T follicular helper cell (primary cell): ENCODE measurements around the gene TRAF1.

Source experiments
- DNase-seq: peaks from one replicate; pipeline ENCODE4 v3.0.0-alpha.2; 2020; ENCODE audit warnings: low read depth

Gene TRAF1

DNA sequence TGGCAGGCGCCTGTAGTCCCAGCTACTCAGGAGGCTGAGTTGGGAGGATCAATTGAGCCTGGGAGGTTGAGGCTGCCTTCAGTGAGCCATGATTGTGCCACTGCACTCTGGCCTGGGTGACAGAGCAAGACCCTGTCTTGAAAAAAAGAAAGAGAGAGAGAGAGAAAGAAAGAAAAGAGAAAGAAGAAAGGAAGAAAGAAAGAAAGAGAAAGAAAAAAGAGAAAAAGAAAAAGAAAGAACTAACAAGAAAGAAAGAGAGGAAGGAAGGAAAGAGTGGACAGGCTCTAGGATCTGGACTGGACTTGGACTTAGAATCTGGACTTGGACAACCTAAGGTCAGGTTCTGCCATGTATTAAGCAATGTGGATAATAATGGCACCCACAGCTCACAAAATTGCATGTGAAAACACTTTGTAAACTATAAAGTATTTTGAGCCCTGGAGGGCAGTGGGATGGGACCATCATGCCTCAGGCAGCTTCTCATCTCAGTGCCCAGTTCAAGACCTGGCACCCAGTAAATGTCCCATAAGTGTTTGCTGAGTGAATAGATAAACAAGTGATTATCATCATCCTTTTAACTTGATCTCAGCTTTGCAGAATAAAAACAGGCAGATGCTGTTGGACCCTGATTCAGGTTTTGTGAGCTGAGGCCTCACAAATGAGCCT is 36.9 kb downstream of the TRAF1 start:
- no peak for DNase-seq

DNA sequence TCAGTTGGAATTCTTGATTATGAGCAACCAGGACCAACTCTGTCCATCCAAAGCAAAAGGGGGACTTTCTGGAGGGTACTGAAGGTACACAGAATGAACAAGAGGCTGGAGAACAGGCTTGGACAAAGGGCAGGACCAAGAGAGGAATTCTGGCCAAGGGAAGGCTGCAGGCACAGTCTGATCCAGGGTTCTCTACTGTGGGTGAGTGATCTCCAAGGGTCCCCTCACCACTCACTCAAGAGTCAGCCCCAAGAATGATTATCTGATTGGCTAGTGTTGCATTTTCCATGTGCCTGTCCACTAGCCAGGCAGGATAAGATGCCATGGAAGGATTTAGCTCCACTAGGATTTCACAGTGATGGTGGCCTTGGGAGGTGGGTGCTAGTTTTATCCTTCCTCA is 38.0 kb downstream of the TRAF1 start:
- no peak for DNase-seq

DNA sequence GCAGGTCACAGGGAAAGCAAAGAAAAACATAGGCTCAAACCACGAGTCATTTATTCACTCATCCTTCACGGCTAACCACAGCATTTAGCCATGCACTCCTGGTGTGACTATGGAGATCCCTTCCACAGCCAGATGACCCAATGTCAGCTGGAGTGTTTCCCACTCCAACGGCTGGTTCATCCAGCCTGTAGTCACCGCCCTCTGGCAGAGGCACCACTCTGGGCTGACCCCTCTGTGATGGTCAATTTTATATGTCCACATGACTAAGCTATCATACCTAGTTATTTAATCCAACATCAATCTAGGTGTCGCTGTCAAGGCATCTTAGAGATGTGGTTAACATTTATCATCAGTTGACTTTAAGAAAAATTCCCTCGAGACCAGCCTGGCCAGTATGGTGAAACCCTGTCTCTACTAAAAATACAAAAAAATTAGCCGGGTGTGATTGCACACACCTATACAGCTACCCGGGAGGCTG is 40.1 kb downstream of the TRAF1 start:
- DNase-seq: no peak

DNA sequence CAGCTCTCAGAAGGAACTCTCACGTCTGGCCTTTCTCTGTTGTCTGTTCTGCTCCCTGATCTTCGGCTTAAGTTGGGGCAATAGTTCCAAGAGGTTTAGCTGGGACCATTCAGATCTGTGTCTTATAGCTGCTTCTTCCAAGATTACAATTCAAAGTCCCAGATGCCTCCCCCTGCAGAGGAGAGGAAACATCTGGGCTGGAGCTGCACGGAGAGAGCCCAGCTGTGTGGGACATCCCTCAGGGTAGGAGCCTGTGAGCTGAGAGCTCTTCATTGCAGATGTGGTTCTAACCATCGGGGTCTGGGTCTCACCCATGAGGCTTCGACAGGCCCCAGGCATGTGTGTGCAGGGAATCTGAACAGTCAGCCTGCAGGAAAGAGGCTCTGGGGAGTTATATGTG is 40.6 kb downstream of the TRAF1 start:
- DNase-seq: no peak

DNA sequence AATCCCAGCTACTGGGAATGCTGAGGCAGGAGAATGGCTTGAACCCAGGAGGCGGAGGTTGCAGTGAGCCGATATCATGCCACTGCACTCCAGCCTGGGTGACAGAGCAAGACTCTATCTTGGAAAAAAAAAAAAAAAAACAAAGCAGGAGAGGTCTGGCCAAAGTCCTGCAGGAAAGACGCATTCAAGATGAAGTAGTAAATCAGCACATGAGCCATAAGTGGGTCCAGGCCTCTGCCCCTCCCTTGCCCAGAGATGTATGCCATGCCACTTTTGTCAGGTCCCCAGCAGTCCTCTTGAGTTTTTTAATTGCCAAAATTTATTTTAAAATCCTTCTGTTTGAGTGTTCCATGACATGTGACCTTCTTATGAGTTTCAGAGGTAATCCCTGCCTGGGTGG is 41.1 kb downstream of the TRAF1 start:
- no peak for DNase-seq

DNA sequence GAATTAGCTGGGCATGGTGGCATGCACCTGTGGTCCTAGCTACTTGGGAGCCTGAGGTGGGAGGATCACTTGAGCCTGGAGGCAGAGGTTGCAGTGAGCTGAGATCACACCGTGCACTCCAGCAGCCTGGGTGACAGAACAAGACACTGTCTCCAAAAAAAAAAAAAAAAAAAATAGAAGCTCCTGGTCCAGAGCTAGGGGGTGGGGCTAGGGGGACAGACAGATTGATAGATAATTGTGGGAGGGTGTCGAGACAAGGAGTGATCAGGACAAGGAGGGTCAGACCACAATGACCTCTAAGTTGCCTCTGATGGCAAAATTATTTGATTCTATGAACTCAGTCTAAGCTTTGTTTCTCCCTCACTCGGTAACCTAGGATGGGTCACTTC is 43.0 kb downstream of the TRAF1 start:
- no peak for DNase-seq

DNA sequence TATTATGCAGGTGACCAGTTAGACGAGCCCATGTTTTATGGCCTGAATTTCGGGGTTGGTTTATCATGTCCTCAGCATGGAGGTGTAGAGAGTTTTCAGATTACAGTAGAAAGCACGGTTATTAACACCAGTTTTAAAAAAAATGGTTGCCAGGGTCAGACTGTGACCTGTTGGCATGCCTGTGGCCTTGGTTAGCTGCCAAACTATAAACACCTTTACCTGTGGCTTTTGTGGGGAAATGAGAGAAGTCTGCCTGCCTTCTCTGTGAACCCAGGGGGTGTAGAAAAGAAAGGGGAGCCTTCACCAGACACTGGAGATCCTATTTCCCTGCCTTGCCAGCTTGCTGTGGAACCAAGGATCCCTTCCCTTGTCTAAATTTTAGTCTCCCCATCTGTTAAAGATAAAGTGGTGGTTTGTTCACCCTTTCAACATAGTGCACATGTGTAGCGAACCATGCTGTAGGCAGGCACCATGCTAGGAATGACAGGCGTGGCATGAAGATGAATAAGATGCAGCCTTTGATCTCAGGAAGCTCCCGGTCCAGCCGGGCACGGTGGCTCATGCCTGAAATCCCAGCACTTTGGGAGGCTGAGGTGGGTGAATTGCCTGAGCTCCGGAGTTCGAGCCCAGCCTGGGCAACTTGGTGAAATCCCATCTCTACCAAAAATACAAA is 43.5 kb downstream of the TRAF1 start:
- DNase-seq: no peak

DNA sequence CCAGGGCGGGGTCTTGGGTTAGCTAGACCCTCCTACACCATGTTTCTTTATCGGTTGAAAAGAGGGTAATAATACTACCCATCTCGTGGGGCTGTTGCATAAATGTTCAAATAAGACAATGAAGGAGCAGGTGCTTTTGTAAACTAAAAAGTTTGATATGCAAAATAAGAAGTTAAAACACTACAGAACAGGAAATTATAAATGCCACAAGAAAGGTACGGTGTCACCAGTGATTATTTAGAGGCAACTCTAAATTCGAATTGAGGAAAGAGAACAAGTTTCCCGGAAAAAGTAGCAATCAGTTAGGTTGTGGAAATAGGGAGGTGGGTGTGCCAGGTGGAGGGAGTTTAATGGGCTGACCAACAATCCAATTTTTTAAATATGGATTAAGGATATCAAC is 47.1 kb downstream of the TRAF1 start:
- DNase-seq: no peak

DNA sequence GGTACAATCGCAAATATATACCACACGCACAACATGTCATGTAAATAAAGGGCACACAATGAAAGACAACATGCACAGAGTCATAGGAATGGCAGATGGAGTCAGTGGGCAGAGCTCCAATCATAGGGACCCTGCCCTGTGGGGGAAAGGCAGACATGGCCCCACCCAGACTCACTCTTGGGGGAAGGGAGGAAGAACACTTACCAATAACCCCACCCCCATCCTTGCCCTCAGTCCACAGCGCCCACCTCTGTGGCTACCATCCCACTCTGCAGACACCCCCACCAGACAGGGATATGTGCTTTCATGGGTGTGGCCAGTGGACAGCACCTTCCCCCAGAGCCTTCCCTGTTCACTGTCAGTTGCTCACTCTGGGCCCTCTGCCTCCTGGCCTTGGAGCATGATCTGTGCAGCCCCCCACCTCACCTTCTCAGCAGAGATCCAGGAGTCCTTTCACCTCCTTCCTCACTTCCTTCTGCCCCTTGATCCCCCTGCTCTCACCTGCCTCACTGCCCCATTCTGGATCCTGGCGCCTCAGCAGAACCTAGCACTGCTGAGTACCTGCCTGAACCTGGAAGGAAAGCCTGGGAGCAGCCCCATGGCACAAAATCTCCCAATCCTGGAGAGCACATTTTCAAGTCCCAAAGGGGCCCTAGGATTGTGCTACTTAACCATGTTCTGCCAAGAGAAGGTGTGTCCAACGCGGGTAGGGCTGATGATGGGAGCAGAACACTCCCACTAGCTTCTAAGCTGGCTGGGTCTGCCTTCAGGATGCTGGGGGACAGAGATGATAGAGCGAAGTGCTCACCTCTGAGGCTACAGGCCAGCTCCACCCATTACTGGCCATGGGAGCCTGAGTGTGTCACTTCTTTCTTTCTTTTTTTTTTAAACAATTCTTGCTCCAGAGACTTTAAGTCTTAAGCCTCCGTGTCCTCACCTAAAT is 48.1 kb downstream of the TRAF1 start:
- DNase-seq: no peak

DNA sequence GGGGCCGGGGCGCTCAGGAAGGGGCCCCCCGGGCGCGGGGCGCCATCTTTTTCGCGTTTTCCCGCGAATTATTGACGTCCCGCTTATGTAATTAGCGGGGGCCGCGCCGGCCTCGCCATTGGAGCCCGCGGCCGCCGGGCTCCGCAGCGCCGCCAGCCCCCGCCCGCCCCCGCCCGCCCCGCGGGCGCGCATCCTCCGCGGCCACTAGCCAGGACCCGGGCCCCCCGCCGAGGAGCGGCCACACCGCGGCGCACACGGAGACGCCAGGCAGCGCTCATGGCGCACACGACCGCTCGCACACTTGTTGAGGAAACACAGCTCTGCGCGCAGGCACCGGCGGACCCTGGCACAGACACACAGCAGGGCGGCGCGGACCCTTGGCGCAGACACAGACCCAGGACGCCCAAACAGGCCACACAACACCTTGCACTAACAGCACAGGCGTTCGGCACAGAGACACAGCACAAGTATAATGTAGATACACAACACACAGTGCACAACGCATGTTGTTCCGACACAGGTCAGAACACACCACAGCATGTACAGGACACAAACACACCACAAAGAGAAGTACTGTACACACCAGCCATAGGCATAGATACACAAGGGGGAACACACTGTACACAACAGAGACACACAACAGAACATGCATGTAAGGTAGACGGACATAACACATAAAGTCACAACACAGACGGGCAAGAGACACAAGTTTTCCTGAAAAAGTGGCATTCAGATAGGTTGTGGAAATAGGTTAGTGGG is 49.1 kb downstream of the TRAF1 start:
- no peak for DNase-seq

DNA sequence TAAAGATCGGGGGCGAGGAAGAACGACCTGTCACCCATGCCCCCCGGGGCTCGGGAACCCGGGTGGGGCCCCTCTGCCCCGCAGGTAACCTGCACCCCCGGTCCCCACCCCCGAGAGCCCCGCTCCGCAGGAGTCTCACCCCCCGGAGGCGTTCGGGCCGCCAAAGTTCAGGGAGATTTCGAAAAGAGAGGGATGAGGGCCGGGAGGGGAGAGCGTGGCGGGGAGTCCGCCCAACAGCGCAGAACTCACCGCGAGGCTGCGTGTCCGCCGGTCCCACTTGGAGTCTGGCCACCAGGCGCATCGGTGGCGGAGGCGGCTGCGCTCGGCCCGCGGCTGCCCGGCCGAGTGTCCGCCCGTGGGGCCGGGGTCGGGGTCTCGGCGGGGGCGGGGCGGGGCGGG is 49.8 kb downstream of the TRAF1 start, which contains the start of gene PHF19:
TSS of gene PHF19 (minus strand) at position 347 of the 399 bp plus-strand sequence. CDS start 2,447 bp downstream, outside the sequence.
- no peak for DNase-seq

DNA sequence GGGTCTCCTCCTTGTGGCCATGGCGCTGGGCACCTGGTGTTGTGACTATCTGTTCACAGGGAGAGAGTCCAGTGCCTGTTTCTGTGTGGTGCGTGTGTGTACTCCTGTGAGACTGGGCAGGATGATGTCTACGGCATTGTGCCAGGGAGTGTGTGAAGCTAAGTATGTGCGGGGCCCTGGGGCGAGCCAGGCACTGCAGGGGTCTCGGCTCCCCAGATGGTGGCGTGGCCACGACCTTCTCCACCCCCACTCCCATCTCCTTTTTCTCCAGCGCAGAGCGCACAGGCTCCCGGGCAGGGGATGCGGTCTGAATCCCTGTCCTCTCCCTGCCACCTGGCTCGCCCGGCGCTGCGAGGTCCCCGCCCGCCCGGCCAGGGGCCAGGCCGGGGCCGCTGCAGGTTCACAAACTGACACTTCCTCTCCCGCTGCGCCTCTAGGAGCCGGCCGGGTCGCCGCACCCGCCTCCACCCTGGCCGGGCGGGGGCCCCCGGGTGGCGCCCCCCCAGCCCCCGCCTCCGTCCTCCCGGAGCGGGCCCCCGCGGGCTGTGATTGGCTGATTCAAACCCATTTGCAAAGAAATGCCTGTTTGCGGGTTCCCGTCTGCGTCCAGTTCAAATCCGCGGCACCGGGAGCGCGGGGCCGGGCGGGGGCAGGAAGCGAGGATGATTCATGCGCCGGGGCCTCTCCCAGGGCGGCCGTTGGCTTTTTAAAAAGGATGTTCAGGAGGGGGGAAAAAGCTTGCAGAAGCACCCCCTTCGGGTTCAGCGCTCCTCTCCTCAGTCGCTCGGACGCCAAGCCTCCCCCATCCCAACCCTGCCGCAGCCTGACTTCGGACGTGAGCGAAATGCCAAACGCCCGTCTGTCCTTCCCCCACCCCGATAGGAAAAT is 50.4 kb downstream of the TRAF1 start:
- peak; percentile 73 for DNase-seq

DNA sequence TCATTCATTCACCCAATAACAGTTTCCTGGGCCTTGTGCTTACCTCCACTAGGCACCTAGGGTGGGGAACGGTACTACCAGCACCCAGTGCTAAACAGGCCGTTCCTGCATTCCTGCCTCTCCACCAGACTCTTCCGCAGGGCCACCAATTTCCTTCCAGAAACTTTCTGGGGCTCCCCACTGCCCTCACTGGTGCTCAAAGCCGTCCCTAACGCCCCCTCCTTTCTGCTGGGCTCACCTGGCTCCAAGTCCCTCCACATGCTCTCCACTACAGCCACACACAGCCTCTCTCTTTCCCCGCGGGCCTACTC is 51.0 kb downstream of the TRAF1 start:
- DNase-seq: no peak

DNA sequence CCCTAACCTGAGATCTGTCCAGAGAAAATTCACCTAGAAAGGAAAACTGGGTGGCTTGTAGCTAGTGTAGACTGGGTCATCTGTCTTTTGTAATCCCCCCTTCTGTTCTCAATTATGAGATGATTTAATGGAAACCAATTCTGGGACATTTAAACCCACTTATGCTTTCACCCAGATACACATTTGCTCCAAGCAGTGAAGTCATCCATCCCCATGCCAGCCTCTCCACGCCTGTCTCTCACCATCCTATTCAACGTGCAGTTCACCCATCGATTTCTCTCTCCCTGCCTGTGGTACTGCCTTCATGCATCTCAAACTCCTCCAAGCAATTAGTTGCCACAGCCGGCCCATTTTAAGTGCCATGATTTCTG is 51.4 kb downstream of the TRAF1 start:
- DNase-seq: no peak

DNA sequence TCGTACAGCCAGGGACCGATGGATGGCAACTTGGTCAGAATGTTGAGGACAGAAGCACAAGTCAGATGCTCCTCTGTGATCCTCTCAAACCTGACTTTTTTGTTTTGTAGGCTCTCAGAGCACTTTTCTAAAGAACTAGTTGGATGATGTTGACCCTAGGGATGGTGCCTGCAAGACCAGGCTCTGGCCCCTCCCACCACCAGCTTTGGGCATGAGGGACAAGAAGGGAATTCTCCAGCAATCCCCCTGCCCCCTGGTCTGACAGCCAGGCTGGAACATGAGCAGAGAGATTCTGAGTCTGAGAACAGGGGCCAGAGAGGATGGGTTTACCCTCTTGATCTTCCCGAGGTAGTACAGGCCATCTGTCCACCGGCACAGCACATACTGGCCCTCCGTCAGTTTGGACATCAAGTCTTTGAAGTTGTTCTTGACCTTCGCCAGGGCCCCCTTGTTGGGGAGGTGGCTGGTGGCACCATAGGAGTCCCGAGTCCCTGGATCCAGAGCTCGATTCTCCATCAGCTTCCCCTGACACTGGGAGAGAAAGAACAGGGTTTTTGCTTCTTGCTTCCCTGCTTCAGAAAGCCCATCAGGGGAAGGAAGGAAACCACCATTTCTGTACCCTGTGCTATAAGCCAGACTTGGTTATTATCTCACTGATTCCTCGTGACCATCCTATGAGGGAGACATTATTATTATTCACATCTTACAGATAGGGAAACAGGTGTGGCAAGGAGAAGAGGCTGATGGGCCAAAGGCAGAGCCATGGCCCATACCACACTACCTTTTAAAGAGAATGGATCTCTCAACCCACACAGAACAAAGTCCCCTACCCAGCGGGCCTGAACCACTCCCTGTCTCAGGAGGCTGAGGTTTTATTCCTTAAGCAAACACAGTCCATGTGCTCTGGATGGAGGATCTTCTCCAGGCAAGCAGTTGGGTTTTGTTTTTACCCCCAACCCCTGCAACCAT is 52.1 kb downstream of the TRAF1 start:
- DNase-seq: no peak

DNA sequence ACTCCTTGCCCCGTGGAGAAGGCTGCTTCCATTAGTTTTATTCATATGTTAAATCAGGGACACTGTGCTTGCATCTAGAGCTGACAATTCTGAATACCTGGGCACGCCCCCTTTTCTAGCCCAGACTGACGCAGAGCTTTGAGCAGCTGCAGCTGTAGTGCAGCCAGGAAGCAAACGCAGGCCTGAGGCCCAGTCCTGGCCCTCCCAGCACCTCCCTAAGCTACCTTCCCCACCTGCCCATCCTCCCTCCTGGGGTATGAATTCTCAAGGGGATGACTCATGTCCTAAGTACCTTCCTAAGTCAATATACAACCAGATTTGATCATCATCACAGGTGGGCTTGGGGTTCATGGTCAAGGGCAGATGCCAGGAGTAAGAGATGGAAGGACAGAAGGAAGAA is 53.1 kb downstream of the TRAF1 start:
- DNase-seq: no peak

DNA sequence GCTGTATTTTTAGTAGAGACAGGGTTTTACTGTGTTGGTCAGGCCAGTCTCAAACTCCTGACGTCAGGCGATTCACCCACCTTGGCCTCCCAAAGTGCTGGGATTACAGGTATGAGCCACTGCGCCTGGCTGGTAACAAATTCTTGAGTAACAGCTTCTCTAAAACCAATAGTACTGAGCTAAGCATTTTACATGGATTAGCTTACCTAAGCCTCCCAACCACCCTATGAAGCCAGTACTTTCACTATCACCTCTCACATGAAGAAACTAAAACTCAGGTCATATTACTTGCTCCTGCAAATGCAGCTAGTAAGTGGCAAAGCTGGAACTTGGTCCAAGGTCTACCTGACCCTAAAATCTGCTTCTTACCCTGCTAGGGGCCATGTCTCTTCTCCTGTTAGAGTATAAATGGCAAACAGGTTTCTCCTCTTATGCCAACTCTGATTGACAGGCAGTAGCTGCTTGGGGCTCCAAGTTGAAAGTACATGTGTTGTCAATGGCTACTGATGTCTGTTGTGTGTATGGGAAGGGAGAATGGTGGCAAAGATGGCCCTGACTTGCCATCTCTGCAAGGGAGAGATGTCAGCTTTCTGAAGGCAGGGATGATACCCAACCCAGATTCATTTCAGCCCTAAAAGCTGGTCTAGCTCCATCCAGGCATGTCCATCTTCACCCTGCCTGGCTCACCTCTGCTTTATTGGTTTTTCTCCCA is 53.6 kb downstream of the TRAF1 start:
- no peak for DNase-seq

DNA sequence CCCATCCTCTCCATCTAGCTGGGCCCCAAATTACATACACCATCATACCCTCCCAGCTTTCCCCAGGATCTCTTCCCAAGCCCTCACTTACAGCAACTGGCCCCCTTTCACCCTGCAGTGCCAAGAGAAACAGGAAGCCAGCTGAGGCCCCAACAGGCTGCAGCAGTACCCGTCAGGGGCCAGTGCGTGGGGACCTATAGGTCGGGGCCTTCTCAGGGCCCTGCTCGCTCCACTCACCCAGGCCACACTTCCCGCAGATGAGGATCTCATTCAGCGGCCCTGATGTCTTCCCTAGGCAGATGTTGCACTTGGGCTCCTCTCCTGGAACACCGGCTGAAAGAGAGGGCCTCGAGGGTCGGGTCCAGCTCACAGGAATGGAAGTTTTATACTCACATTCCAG is 56.4 kb downstream of the TRAF1 start:
- DNase-seq: no peak

DNA sequence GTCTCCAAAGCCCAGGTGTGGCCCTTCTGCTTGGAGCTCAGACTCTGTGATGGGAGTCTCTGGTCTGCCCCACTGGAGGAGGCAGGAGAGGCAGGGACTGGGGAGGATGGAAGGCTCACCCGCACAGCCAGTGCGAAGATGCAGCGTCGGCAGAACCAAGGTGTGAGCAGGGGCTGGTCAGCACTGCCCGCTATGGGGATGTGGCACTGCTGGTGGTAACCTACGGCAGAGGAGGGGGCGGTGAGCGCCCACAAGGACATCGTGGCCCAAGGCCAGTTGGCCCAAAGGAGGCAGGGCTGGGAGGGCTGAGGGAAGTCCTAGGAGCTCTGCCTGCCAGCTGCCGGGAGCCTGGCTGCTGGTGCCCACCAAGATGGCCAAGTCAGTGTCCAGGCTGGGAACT is 56.9 kb downstream of the TRAF1 start:
- DNase-seq: no peak
